SIG-M5 treated with dmso at 0.1 percent for 504 hours (cell line): ENCODE measurements around the gene MEIG1.
"Not testable (repeated sequence)": the region's sequence is repeated elsewhere in the genome, so short reads cannot be mapped to it uniquely, and the experiment has no call there.

Source experiments
- DNase-seq: peaks from one replicate; lab custom pipeline; 2025; ENCODE audit not compliant: unreplicated experiment; lab: John Stamatoyannopoulos, UW

The MEIG1 gene

DNA sequence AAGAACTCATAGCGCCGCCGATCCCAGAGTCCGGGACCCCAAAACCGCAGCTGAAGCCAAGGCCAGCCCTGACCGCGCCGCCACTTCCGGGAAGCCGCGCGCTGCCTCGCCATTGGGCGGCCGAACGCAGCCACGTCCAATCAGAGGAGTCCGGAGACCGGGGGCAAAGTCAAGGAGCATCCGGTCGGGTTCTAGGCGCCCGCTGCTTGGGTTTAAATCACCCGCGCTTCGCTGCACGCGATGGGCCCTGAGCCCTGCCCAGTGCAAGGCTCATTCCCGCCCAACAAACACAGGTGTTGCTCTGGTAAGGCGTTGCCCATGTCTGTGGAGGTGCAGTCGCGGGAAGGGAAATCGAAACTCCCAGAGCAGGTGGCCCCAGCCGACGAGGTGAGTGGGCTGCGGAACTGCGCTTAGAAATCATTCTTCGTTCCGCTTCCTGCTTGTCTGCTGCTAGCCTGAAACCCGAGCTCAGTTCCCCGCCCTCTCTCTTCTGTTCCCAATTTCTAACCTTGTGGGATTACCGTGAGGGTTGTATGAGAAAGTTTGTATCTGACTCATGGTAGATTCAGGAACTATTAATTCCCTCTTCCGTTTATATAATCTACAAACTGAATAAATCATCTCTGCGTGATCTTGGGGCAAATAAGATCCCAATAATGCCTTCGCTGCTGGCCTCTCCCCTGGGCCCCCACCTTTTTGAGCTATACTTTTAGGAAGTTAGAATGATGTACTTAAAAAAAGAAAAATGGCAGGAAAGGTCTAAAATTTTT is 5.0 kb upstream of the MEIG1 start, which contains the start of gene DCLRE1C:
DCLRE1C (minus strand) TSS at position 96 of the 770 bp plus-strand sequence; CDS start at position 10, 86 bp downstream.
- DNase-seq, result peak; percentile 88

DNA sequence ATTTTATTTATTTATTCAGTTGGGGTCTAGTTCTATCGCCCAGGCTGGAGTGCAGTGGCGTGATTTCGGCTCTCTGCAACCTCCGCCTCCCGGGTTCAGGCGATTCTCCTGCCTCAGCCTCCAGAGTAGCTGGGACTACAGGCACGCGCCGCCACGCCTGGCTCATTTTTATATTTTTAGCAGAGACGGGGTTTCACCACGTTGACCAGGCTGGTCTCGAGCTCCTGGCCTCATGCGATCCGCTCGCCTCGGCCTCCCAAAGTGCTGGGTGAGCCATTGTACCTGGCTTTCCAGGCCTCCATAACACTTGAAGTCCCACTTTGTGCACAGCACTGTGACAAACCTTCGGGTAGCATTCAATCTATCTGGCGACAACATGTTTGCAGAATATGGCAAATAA is 4.3 kb upstream of the MEIG1 start:
- no peak for DNase-seq

DNA sequence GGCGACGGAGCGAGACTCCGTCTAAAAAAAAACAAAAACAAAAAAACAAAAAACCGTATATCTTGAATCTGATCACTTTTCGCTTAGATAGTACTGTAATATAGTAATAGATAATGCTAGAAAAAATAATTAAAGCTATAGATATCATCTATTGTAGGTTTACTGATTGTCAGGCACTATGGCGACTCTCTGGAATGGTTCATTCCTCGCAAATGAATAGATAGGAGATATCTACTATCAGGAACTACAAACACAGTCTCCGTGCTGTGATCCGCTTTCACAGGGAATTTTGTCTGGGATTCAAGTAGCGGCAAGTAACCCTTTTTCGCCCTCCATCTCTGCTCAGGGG is 342 bp upstream of the MEIG1 start:
- DNase-seq, result no peak

DNA sequence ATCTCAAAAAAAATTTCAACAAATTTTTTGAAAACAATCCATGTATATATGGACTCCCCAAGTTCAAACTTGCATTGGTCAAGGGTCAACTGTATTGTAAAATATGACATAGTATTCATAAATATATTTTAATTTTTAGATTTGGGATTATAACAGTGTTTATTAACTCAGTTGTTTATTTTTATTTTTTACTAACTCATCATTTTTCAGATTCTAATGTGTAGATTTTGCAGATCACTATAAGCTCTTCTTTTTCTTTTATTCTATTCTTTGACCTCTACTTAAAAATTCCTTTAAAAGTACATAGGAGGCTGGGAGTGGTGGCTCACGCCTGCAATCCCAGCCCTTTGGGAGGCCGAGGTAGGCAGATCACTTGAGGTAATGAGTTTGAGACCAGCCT is 8.7 kb downstream of the MEIG1 start:
- DNase-seq, result no peak

DNA sequence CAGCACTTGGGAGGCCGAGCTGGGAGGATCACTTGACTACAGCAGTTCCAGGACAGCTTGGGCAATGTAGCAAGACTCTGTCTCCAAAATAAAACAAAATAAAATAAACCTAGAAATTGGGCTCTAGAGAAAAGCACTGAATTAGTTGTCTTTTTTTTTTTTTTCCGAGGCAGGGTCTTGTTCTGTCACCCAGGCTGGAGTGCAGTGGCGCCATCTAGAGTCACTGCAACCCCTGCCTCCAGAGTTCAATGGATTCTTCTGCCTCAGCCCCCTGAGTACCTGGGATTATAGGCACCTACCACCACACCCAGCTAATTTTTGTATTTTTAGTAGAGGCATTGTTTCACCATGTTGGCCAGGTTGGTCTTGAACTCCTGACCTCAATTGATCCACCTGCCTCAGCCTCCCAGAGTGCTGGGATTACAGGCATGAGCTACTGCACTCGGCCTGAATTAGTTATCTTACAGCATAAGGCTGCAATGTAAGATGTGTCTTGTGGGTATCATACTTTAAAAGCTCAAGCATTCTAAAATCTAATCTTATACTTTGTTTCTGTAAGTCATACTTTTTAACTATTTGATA is 12.8 kb downstream of the MEIG1 start:
- no peak for DNase-seq

DNA sequence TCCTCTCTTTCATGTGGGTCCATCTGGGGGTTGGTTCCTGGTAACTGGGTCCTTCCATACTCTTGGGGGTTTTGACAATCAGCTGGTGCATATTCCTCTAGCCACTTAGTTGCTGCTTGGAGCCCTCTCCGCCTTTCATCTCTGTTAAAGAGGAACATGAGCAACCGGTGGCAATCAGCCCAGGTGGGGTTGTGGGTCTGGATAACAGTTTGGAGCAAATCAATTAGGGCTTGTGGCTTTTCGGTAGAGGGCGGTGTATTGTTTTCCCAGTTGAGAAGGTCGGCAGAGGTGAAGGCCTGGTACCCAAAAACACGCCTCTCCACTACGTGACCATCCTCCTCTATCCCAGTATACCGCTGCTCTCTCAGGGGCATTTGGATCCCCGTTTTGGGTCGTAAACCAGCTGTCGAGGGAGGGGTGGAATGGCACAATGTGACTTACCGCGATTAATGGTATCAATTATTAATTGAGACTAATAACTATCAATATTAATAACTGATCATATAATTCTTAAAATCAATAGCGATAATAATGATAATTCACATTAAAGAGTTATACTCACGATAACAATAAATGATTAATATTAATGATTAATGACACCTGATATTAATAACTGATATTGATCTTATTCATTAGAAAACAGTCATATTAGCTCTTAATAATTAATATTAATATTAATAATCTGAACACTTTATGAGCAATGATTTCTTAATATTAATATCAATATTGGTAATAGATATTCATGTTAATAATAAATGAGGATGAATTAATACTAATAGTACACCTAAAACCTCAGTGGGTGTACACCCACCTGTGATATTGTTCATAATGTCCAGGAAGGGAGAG is 15.2 kb downstream of the MEIG1 start:
- not testable (repeated sequence) for DNase-seq

DNA sequence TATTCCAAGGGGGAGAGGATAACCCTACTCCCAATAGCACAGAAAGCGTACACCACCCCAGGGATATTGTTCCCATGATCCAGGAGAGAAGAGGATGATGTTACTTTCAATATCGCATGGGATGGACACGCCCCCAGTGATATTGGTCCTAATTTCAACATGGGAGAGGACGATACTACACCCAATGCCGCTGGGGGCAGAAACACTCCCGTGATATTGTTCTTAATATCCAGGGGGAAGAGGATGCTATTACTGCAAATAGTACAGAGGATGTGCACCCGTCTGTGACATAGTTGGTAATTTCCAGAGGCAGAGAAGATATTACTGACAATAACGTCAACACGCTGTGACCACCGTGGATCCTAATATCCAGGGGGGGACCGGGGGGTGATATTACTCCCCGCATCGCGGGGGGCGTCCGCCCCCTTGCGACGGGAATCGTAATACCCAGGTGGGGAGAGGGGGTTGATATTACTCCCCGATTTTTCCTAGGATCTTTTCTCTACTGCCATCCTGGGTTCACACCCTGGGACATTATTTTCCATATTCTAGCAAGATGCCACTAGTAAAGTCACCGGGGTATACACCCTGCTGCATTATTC is 16.6 kb downstream of the MEIG1 start:
- DNase-seq, result no peak

DNA sequence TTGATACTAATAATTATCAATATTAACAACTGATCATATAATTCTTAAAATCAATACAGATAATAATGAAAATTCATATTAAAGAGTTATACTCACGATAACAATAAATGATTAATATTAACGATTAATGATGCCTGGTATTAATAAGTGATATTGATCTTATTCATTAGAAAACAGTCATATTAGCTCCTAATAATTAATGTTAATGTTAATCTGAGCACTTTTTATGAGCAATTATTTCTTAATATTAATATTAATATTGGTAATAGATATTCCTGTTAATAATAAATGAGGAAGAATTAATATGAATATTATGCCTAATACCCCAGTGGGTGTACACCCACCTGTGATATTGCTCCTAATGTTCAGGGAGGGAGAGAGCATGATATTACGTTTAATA is 23.6 kb downstream of the MEIG1 start:
- DNase-seq, result no peak

DNA sequence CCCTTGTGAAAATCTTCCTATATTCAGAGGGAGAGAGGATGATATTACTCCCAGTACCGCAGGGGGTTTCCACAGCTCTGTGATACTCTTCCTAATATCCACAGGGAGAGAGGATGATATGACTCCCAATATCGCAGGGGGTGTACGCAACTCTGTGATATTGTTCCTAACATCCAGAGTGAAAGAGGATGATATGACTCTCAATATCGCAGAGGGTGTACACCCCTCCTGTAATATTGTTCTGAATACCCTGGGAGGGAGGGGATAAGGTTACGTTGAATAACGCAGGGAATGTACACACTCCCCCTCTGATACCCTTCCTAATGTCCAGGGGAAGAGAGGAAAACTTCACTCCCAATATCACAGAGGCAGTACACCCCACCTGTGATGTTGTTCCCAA is 30.4 kb downstream of the MEIG1 start:
- DNase-seq, result not testable (repeated sequence)

DNA sequence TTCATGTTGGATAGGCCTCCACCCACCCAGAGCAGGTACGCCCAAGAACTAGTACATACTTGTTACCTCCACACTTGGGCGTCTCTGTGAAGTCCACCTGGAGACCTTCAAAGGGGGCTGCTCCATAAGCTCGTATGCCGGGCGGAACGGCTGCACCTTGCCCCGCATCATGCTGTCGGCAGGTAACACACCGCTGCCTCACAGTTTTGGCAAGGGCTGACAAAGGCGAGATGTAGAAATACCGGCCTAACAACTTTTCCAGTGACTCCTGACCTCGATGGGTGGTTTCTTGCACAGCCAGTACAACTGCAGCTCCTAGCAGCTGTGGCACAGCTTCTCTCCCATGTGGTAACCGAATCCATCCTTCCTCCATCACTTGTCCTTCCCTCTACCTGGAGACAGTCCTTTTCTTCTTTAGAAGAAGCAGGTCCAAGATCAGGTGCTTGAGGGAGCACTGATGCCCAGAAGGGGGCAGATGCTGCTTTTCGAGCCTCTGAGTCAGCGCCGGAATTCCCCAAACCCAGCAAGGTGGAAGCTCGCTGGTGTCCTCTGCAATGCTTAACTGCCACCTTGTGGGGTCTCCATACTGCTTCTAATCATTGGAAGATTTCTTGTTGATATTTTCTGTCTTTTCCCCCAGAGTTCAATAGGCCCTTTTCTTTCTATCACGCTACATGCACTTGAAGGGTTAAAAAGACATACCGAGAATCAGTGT is 32.0 kb downstream of the MEIG1 start:
- not testable (repeated sequence) for DNase-seq

DNA sequence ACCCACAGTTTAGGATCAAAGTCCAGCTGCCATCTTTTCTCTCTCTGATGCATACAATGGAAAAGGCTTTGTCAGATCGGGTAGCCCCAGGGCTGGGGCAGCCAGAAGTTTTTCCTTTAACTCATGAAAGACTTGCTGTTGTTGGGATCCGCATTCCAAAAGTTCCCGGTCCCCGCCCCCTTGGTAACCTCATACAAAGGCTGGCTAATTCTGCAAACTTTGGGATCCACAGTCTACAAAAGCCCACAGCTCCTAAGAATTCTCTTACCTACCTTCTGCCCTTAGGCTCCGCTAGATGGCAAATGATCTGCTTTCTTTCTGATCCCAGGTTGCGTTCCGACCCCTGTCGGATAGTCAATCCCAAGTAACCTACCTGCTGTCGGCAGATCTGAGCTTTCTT is 33.1 kb downstream of the MEIG1 start:
- DNase-seq, result not testable (repeated sequence)

DNA sequence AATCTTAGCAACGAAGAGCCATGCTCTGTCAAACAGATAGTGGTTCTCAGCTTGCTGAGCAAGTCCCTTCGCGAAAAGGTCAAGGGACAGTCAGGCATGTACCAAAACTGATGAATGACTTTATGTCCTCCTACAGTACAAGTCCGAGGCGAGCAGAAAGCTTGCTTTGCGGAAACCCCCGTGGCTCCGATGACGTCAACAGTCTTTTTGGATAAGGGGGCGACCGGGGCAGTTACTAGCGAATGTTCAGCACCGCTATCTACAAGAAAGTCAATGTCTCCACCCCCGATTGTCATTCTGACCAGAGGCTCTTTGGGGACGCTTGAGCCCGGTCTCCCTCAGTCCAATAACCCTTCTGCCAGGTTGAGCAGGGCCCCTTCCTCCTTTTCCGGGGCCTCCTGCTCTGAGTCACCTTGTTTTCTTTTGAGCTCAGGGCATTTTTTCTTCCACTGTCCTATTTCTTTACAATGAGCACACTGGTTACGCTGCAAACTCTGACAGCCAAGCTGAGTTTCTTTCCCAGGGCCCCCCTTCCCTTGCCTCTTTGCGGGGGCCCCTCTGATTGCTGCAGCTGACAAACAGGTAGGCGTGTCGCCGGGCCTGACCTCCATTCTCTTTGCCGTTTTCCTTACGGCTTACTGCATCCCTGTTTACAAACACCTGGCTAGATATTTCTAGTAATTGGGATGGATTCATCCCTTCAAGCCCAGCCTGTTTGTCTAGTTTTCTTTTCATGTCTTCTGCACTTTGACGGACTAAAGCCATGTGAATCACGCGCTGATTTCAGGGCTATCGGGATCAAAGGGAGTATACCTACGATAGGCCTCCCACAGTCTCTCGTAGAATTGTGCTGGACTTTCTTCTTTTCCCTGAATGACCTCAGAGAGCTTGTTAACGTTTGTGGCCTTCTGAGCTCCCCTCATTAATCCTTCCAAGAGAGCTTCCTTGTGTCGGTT is 34.6 kb downstream of the MEIG1 start:
- not testable (repeated sequence) for DNase-seq

DNA sequence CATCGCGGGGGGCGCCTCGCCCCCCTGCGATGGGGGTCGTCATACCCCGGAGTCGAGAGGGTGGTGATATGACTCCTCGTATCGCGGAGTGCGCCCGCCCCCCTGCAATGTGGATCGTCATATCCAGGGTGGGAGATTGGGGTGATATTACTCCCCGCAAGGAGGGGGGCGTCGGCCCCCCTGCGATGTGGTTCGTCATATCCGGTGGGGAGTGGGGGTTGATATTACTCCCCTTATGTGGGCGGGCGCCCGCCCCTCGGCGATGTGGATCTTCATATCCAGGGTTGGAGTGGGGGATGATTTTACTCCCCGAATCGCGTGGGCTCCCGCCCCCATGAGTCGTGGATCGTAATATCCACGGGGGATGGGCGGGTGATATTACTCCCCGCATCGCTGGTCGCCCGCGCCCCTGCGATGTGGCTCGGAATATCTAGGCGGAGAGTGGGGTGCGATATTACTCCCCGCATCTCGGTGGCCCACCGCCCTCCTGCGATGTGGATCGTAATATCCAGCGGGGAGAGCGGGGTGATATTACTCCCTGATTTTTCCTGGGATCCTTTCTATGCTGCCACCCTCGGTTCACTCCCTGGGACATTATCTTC is 36.9 kb downstream of the MEIG1 start:
- no peak for DNase-seq

DNA sequence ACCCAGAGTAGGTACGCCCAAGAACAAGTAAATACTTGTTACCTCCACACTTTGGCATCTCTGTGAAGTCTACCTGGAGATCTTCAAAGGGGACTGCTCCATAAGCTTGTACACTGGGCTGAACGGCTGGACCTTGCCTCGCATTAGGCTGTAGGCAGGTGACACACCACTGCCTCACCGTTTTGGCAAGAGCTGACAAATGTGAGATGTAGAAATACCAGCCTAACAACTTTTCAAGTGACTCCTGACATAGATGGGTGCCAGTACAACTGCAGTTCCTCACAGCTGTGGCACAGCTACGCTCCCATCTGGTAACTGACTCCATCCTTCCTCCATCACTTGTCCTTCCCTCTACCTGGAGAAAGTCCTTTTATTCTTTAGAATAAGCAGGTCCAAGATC is 54.3 kb downstream of the MEIG1 start:
- DNase-seq, result peak; percentile 20

DNA sequence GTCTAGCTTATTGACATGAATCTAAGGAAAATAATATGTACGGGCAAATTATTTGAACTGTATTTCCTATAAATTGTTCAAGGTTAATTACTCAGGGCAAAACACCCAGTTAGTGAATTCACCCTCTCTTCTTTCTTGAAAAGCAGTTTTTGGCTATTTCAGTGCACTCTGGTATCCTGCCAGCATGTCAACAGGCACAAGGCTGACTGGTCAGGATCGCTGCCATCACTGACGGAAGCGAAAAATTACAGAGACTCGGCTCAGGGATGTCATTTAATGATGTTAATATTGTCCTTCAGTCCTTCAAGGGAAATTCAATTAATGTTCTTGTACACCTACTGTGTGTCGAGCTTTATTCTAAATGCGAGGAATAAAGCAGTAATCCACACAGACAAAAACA is 56.3 kb downstream of the MEIG1 start:
- DNase-seq, result no peak

DNA sequence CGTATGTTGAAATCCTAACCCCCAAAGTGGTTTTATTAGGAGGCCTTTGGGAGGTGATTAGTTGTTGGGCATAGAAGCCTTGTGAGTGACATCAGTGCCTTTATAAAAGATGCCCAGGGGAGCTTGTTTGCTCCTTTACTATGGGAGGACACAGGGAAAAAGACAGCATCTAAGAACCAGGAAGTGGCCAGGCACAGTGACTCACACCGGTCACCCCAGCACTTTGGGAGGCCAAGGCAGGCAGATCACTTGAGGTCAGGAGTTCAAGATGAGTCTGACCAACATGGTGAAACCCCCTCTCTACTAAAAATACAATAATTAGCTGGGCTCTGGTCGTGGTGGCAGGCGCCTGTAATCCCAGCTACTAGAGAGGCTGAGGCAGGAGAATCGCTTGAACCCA is 61.8 kb downstream of the MEIG1 start:
- DNase-seq, result not testable (repeated sequence)
